Epithelial cell of esophagus (primary cell): Measurements from ENCODE around the gene KLHDC4.

Experiments
- DNase-seq: peaks from one replicate; pipeline ENCODE4 v3.0.0; 2010; ENCODE audit warnings: low read depth
- H3K4me3 ChIP-seq: 2 replicates; pipeline ENCODE4 v1.5.1; 2011; ENCODE audit warnings: mild to moderate bottlenecking, low read length, control low read depth
- TF ChIP-seq, protein P1 (sequence below): IDR thresholded peaks from 2 replicates; pipeline ENCODE4 v1.5.1; 2011; ENCODE audit warnings: low read depth, mild to moderate bottlenecking, low read length, control low read depth, inconsistent platforms; ENCODE audit not compliant: insufficient read depth; ENCODE audit errors: missing control alignments

KLHDC4 gene

DNA sequence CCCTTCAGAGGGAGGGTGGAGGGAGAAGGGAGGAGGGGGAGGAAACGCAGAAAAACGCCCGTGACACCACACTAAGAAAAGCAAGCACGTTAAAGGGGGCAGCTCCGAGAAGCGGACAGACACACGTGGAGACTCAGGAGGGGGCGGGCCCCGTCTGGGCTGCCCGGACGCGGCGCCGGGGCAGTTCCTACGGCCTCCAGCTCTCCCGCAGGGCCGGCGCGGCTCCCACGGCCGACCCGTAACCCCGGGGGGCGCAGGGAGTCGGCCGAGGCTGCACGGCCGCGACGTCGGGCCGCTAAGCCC lies 362 bp downstream of the KLHDC4 start:
- TF ChIP-seq, protein P1, sequence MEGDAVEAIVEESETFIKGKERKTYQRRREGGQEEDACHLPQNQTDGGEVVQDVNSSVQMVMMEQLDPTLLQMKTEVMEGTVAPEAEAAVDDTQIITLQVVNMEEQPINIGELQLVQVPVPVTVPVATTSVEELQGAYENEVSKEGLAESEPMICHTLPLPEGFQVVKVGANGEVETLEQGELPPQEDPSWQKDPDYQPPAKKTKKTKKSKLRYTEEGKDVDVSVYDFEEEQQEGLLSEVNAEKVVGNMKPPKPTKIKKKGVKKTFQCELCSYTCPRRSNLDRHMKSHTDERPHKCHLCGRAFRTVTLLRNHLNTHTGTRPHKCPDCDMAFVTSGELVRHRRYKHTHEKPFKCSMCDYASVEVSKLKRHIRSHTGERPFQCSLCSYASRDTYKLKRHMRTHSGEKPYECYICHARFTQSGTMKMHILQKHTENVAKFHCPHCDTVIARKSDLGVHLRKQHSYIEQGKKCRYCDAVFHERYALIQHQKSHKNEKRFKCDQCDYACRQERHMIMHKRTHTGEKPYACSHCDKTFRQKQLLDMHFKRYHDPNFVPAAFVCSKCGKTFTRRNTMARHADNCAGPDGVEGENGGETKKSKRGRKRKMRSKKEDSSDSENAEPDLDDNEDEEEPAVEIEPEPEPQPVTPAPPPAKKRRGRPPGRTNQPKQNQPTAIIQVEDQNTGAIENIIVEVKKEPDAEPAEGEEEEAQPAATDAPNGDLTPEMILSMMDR, result no peak
- peak overlapping the region; percentile 87 for H3K4me3 ChIP-seq
- DNase-seq, result no peak

DNA sequence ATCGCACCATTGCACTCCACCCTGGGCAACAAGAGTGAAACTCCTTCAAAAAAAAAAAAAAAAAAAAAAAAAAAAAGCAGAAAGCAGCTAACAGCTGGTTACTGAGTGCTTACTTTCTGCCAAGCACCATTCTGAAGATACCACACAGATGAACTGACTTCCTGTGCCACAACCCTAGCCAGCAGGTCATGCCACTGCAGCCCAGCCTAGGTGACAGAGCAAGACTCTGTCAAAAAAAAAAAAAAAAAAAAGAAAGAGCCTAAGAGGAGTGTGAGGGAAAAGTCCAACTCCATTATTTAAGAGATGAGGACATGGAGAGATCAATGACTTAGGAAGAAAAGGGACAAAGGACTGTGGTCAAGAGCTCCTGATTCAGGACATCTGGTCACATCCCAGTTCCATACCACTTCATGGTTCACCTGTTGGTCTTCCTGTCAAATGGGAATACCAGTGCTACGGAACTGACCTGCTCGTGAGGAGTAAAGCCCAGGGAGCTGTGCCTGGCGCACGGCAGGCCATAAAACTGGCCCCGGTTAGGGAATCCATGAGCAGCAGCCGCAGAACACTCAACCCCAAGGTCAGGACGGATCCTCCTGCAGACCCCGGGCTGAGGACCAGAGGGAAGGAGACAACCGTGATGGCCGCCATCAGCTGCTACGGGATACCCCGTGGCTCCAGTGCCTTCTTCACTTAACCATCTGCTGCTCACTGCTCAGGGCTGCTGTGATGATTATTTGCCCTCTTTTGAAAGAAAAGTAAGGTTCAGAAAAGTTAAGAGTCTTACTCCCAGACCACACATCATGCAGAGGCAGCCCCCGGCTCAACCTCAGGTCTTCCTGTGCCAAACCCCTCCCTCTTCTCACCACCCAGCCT lies 950 bp downstream of the KLHDC4 start:
- TF ChIP-seq, protein P1, result no peak
- H3K4me3 ChIP-seq, result peak overlapping the region; percentile 87
- no peak for DNase-seq

DNA sequence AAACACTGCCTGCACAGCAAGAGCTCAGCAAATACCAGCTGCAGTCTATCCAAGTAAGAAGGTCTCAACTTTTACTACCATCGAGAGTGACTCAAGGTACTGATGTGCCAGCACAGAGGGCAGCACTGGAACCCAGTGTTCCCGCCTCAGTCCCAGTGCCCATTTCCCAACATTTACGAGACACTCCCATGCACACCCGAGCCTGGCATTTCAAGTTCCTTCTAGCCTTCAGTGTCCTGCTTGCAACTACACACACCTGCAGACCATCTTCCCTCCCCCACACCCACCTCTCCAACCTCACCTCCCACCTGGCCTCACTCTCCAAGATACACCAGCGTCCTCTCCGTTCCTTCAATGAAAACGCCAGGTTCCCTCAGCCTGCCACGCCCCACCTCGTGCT lies 3.2 kb downstream of the KLHDC4 start:
- TF ChIP-seq, protein P1, result no peak
- no peak overlapping the region for H3K4me3 ChIP-seq
- DNase-seq, result no peak

DNA sequence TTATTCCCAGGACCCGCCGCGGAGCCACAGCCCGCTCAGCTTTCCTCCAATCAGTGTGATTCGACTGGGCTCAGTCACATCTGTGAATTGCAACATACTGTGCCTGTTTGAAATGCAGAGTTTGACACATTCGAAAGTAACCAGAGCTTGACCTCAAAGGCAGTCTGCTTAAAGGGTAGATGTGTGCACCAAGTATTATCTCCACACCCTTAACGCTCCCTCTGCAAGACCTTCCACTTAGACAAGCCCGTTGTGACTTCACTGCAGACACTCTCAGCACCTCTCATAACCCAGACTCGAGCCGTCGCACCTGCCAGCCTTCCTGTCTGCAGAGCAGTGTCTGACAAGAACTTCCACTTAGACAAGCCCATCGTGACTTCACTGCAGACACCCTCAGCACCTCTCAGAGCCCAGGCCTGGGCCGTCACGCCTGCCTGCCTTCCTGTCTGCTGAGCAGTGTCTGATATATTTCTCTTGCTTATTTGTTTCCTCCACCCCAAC lies 3.7 kb downstream of the KLHDC4 start:
- no peak for DNase-seq
- TF ChIP-seq, protein P1, result no peak
- no peak overlapping the region for H3K4me3 ChIP-seq

DNA sequence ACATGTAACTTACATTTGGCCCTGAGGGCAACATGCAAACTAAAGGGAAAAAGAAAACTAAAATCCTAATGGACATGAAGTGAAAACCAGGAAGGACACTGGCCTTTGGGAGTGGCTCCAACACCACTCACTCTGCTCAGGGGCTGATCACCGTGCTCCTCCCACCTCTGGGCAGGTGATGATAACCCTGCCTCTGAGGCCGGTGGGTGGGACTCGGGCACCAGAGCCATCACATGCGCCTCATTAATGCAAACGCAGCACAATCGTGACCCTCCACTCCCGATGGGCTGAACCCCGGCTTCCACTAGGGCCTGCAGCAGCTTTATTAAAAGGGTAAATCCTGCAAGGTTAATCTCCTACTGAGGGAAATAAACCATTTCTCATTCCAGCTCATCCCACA lies 4.7 kb downstream of the KLHDC4 start:
- TF ChIP-seq, protein P1, result no peak

DNA sequence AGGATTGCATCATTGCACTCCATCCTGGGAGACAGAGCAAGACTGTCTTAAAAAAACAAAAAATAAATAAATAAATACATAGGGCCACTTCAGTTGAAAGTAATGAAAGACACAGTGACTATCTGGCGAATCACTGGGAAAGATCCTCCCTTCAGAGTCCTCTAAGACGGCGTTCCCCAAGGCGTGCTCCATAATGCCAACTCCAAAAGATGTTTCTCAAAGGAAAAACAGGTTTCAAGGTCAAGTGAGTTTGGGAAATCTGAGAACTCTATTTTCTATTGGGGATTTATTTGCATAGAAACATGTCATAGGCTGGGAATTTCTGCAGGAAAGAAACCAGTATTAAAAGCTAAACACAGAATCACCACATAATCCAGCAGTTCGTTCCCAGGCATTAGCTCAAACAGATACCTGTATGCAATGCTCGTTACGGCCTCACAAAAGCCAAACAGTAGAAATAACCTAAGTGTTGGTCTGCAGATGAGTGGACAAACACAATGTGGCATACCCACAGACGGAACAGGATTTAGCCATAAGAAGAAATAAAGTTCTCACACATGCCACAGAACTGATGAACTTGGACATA lies 7.9 kb downstream of the KLHDC4 start:
- peak; percentile 80 for DNase-seq
- TF ChIP-seq, protein P1, result no peak
- H3K4me3 ChIP-seq, result no peak overlapping the region

More for the DNA sequence above, 4.7 kb downstream of the KLHDC4 start:
- H3K4me3 ChIP-seq, result no peak overlapping the region
- DNase-seq, result no peak
